Astrocyte (in vitro differentiated cells and primary cell): ENCODE data around the gene BTBD6. TPM values are rescaled to one million over a fixed set of nuclear protein-coding genes. Genes with fewer than 3 reads are reported as not detected.

Experiments
- DNase-seq: peaks from one replicate; pipeline ENCODE4 v3.0.0-alpha.2; 2010; ENCODE audit warnings: low read depth
- FAIRE-seq: peaks from 2 replicates; lab custom pipeline; 2011; peaks lifted over from hg19 to GRCh38; lab: Jason Lieb, UNC
- H2AFZ ChIP-seq: 2 replicates; pipeline ENCODE4 v1.6.0; 2012; ENCODE audit warnings: low read depth, low read length, inconsistent platforms
- H3K27ac ChIP-seq: 2 replicates; pipeline ENCODE4 v1.5.1; 2011; ENCODE audit warnings: low read depth, low read length, inconsistent platforms
- H3K27me3 ChIP-seq: 2 replicates; pipeline ENCODE4 v1.6.0; 2011; ENCODE audit warnings: low read length, inconsistent platforms; ENCODE audit not compliant: insufficient read depth
- H3K36me3 ChIP-seq: 2 replicates; pipeline ENCODE4 v1.5.1; 2011; ENCODE audit warnings: low read length, inconsistent platforms; ENCODE audit not compliant: insufficient read depth
- H3K4me1 ChIP-seq: 2 replicates; pipeline ENCODE4 v1.5.1; 2011; ENCODE audit warnings: low read length, inconsistent platforms; ENCODE audit not compliant: insufficient read depth
- H3K4me2 ChIP-seq: 2 replicates; pipeline ENCODE4 v1.6.0; 2012; ENCODE audit warnings: low read length, inconsistent platforms
- H3K4me3 ChIP-seq: 2 replicates; pipeline ENCODE4 v1.5.1; 2011; ENCODE audit warnings: low read depth, mild to moderate bottlenecking, low read length, inconsistent platforms; ENCODE audit not compliant: insufficient read depth
- H3K79me2 ChIP-seq: 2 replicates; pipeline ENCODE4 v1.6.0; 2012; ENCODE audit warnings: mild to moderate bottlenecking, low read length, inconsistent platforms; ENCODE audit not compliant: insufficient read depth
- H3K9ac ChIP-seq: 2 replicates; pipeline ENCODE4 v1.6.0; 2012; ENCODE audit warnings: mild to moderate bottlenecking, low read length, inconsistent platforms
- H3K9me3 ChIP-seq: 2 replicates; pipeline ENCODE4 v1.5.1; 2012; ENCODE audit warnings: low read depth, mild to moderate bottlenecking, low read length, inconsistent platforms; ENCODE audit not compliant: insufficient read depth
- H4K20me1 ChIP-seq: 2 replicates; pipeline ENCODE4 v1.6.0; 2012; ENCODE audit warnings: low read length, inconsistent platforms; ENCODE audit not compliant: insufficient read depth
- H3K27ac Mint-ChIP-seq: one replicate; pipeline ENCODE4 v1.8.0; 2021; ENCODE audit warnings: mild to moderate bottlenecking, mixed read lengths; ENCODE audit not compliant: unreplicated experiment
- H3K27me3 Mint-ChIP-seq: one replicate; pipeline ENCODE4 v1.8.0; 2021; ENCODE audit warnings: low read depth, mixed read lengths; ENCODE audit not compliant: unreplicated experiment
- H3K36me3 Mint-ChIP-seq: one replicate; pipeline ENCODE4 v1.8.0; 2021; ENCODE audit warnings: low read depth, mixed read lengths; ENCODE audit not compliant: unreplicated experiment
- H3K4me1 Mint-ChIP-seq: one replicate; pipeline ENCODE4 v1.8.0; 2021; ENCODE audit warnings: low read depth, mixed read lengths; ENCODE audit not compliant: unreplicated experiment
- H3K4me3 Mint-ChIP-seq: one replicate; pipeline ENCODE4 v1.8.0; 2021; ENCODE audit warnings: mild to moderate bottlenecking, moderate library complexity, mixed read lengths; ENCODE audit not compliant: unreplicated experiment
- H3K9me3 Mint-ChIP-seq: one replicate; pipeline ENCODE4 v1.8.0; 2021; ENCODE audit warnings: mild to moderate bottlenecking, mixed read lengths; ENCODE audit not compliant: unreplicated experiment
- EZH2 ChIP-seq: IDR thresholded peaks from 2 replicates; pipeline ENCODE4 v1.6.1; 2012; ENCODE audit warnings: mild to moderate bottlenecking, low read length, inconsistent platforms; ENCODE audit not compliant: insufficient read depth
- total RNA-seq: library from RNA; stranded (reverse); gene quantifications from 2 replicates; pipeline ENCODE4 v1.2.1, GENCODE V29; 2021
- TF ChIP-seq, protein P1 (sequence below): IDR thresholded peaks from 2 replicates; pipeline ENCODE4 v1.5.1; 2011; ENCODE audit warnings: low read depth, mild to moderate bottlenecking, inconsistent platforms, low read length, moderate library complexity; ENCODE audit not compliant: insufficient read depth

Gene BTBD6
- total RNA-seq, 1 donor from 2014 or later: 25.1 TPM

- H3K36me3 Mint-ChIP-seq: peaks cover 18% of the 10 kb centered on the region
- no peak overlapping the region for H3K27ac ChIP-seq
- peaks cover 72% of the 10 kb centered on the region for H4K20me1 ChIP-seq
- H3K9me3 Mint-ChIP-seq: peaks cover 2% of the 10 kb centered on the region
- peaks cover 26% of the 10 kb centered on the region for H3K4me1 ChIP-seq
- H3K27me3 ChIP-seq: no peaks in the 10 kb centered on the region
- no peak overlapping the region for H3K27ac Mint-ChIP-seq
- TF ChIP-seq EZH2: no peak
- TF ChIP-seq, protein P1, sequence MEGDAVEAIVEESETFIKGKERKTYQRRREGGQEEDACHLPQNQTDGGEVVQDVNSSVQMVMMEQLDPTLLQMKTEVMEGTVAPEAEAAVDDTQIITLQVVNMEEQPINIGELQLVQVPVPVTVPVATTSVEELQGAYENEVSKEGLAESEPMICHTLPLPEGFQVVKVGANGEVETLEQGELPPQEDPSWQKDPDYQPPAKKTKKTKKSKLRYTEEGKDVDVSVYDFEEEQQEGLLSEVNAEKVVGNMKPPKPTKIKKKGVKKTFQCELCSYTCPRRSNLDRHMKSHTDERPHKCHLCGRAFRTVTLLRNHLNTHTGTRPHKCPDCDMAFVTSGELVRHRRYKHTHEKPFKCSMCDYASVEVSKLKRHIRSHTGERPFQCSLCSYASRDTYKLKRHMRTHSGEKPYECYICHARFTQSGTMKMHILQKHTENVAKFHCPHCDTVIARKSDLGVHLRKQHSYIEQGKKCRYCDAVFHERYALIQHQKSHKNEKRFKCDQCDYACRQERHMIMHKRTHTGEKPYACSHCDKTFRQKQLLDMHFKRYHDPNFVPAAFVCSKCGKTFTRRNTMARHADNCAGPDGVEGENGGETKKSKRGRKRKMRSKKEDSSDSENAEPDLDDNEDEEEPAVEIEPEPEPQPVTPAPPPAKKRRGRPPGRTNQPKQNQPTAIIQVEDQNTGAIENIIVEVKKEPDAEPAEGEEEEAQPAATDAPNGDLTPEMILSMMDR: no peak
- H3K27me3 Mint-ChIP-seq: no peaks in the 10 kb centered on the region
- H3K4me1 Mint-ChIP-seq: peaks cover 4% of the 10 kb centered on the region
- H3K9ac ChIP-seq: no peak overlapping the region
- no peak overlapping the region for H3K4me3 ChIP-seq
- H3K36me3 ChIP-seq: peaks cover 5% of the 10 kb centered on the region
- FAIRE-seq: no peak
- H3K4me2 ChIP-seq: no peak overlapping the region
- peaks cover 44% of the 10 kb centered on the region for H3K79me2 ChIP-seq
- DNase-seq: no peak
- no peak overlapping the region for H3K4me3 Mint-ChIP-seq
- H3K9me3 ChIP-seq: no peaks in the 10 kb centered on the region
- H2AFZ ChIP-seq: no peak overlapping the region
These were observed 3.6 kb downstream of the BTBD6 start for GRCh38 chr14:105251920-105252319.

GRCh38 chr14:105252552-105253328 is 4.4 kb downstream of the BTBD6 start:
- no peak overlapping the region for H3K27ac Mint-ChIP-seq

More at GRCh38 chr14:105252552-105253328, 4.4 kb downstream of the BTBD6 start:
- H3K27me3 Mint-ChIP-seq: no peaks in the 10 kb centered on the region
- Histone ChIP-seq H3K4me1 (peaks cover 21% of the 10 kb centered on the region), H3K27ac (no peak overlapping the region), H3K4me3 (no peak overlapping the region), H3K36me3 (peaks cover 5% of the 10 kb centered on the region), H4K20me1 (peaks cover 64% of the 10 kb centered on the region), H3K79me2 (peaks cover 36% of the 10 kb centered on the region), H3K9me3 (no peaks in the 10 kb centered on the region), H3K9ac (no peak overlapping the region), H2AFZ (no peak overlapping the region), H3K27me3 (no peaks in the 10 kb centered on the region), H3K4me2 (no peak overlapping the region)
- TF ChIP-seq EZH2: no peak
- TF ChIP-seq, protein P1: no peak
- H3K36me3 Mint-ChIP-seq: peaks cover 18% of the 10 kb centered on the region
- peaks cover 4% of the 10 kb centered on the region for H3K4me1 Mint-ChIP-seq
- DNase-seq (no peak), FAIRE-seq (no peak)
- no peak overlapping the region for H3K4me3 Mint-ChIP-seq
- H3K9me3 Mint-ChIP-seq: peaks cover 2% of the 10 kb centered on the region
